Measurements from ENCODE around the gene GAS5. TPM values are rescaled to one million over a fixed set of nuclear protein-coding genes. Genes with fewer than 3 reads are reported as not detected.

The GAS5 gene
- total RNA-seq, 1 donor from 2014 or later, result 397 TPM

GRCh38 chr1:173818459-173818858 is 49.3 kb downstream of the GAS5 start:
- H3K36me3 Mint-ChIP-seq (ENCODE audit: low read depth, unreplicated experiment), result peaks cover 10% of the 10 kb centered on the region
- DNase-seq (ENCODE audit: low spot score), result no peak
- H3K9me3 Mint-ChIP-seq (ENCODE audit: unreplicated experiment), result no peaks in the 10 kb centered on the region
- no peak overlapping the region for H3K27ac Mint-ChIP-seq (ENCODE audit: unreplicated experiment)
- no peak overlapping the region for H3K4me3 Mint-ChIP-seq (ENCODE audit: unreplicated experiment)
- H3K4me1 Mint-ChIP-seq (ENCODE audit: unreplicated experiment), result peaks cover 11% of the 10 kb centered on the region
- H3K27me3 Mint-ChIP-seq (ENCODE audit: unreplicated experiment), result peaks cover 3% of the 10 kb centered on the region
- TF ChIP-seq CTCF (IDR thresholded peaks at IDR 0.05; ENCODE audit: unreplicated experiment), result no peak

Other genes starting within 250 kb of the GAS5 start
- gene TEX50, start 232.7 kb downstream of the GAS5 start, total RNA-seq (ENCODE audit: unreplicated experiment), result not detected
- 1.3 TPM for gene ANKRD45, start 198.1 kb downstream of the GAS5 start, total RNA-seq (ENCODE audit: unreplicated experiment)
- 32.8 TPM for gene KLHL20, start 153.0 kb downstream of the GAS5 start, total RNA-seq (ENCODE audit: unreplicated experiment)
- 18.7 TPM for gene DARS2, start 43.3 kb downstream of the GAS5 start, total RNA-seq (ENCODE audit: unreplicated experiment)
- 6.6 TPM for gene CENPL, start 43.1 kb downstream of the GAS5 start, total RNA-seq (ENCODE audit: unreplicated experiment)
- 10.1 TPM for gene ZBTB37, start 391 bp upstream of the GAS5 start, total RNA-seq (ENCODE audit: unreplicated experiment)
- gene SERPINC1, start 49.3 kb upstream of the GAS5 start, total RNA-seq (ENCODE audit: unreplicated experiment), result not detected
- 56.7 TPM for gene RC3H1, start 154.4 kb upstream of the GAS5 start, total RNA-seq (ENCODE audit: unreplicated experiment)

Measured in endothelial cell (in vitro differentiated cells).